HG03378 (cell line): ENCODE measurements around the gene NEDD4.
"Not testable (repeated sequence)": the region's sequence is repeated elsewhere in the genome, so short reads cannot be mapped to it uniquely, and the experiment has no call there.

Experiments
- ATAC-seq: cut with Tn5 transposase; IDR thresholded peaks from one replicate; pipeline ENCODE4 v1.9.1; 2021; ENCODE audit warnings: mild to moderate bottlenecking, moderate library complexity; ENCODE audit not compliant: unreplicated experiment

The NEDD4 gene

GRCh38 chr15:55993111-55993803 lies at the start of gene NEDD4:
Gene NEDD4, minus strand, starts transcription at chr15:55993612. Its CDS starts 57 bp downstream, at chr15:55993555.
- ATAC-seq = peak; percentile 60

GRCh38 chr15:56042498-56042897 lies 49.1 kb upstream of the NEDD4 start:
- ATAC-seq = no peak

GRCh38 chr15:56042031-56042430 lies 48.6 kb upstream of the NEDD4 start:
- ATAC-seq = no peak

GRCh38 chr15:56040081-56041035 lies 46.9 kb upstream of the NEDD4 start:
- ATAC-seq = no peak

GRCh38 chr15:56038707-56039106 lies 45.3 kb upstream of the NEDD4 start:
- no peak for ATAC-seq

- no peak for ATAC-seq
Observed at GRCh38 chr15:56038015-56038414, 44.6 kb upstream of the NEDD4 start.

- no peak for ATAC-seq
Observed at GRCh38 chr15:56036546-56037067, 43.2 kb upstream of the NEDD4 start.

- ATAC-seq = no peak
Observed at GRCh38 chr15:56035166-56035565, 41.8 kb upstream of the NEDD4 start.

GRCh38 chr15:56034514-56034913 lies 41.1 kb upstream of the NEDD4 start:
- ATAC-seq = no peak

- no peak for ATAC-seq
Observed at GRCh38 chr15:56032373-56032772, 39.0 kb upstream of the NEDD4 start.

GRCh38 chr15:56031836-56032235 lies 38.4 kb upstream of the NEDD4 start:
- no peak for ATAC-seq

GRCh38 chr15:56031402-56031801 lies 38.0 kb upstream of the NEDD4 start:
- ATAC-seq = no peak

GRCh38 chr15:56028430-56028829 lies 35.0 kb upstream of the NEDD4 start:
- ATAC-seq = no peak

GRCh38 chr15:56023160-56023559 lies 29.7 kb upstream of the NEDD4 start:
- ATAC-seq = not testable (repeated sequence)

- no peak for ATAC-seq
Observed at GRCh38 chr15:56019819-56020486, 26.5 kb upstream of the NEDD4 start.

GRCh38 chr15:56019060-56019793 lies 25.8 kb upstream of the NEDD4 start:
- ATAC-seq = no peak

- no peak for ATAC-seq
Observed at GRCh38 chr15:56017920-56018319, 24.5 kb upstream of the NEDD4 start.

- ATAC-seq = no peak
Observed at GRCh38 chr15:56017511-56017910, 24.1 kb upstream of the NEDD4 start.

GRCh38 chr15:56016281-56016680 lies 22.9 kb upstream of the NEDD4 start:
- ATAC-seq = no peak

GRCh38 chr15:56014677-56015076 lies 21.3 kb upstream of the NEDD4 start:
- ATAC-seq = no peak
